ENCODE data around the gene SCFD2.
"Not testable (repeated sequence)": the region's sequence is repeated elsewhere in the genome, so short reads cannot be mapped to it uniquely, and the experiment has no call there.

Gene SCFD2

GRCh38 chr4:53189011-53189410, 176.8 kb downstream of the SCFD2 start:
- no peak for DNase-seq (ENCODE audit: low spot score)

- DNase-seq (ENCODE audit: low spot score), result no peak
These were observed 179.0 kb downstream of the SCFD2 start for GRCh38 chr4:53186714-53187358.

GRCh38 chr4:53185869-53186585, 179.8 kb downstream of the SCFD2 start:
- DNase-seq (ENCODE audit: low spot score), result no peak

GRCh38 chr4:53183754-53184153, 182.1 kb downstream of the SCFD2 start:
- no peak for DNase-seq (ENCODE audit: low spot score)

GRCh38 chr4:53177751-53178150, 188.1 kb downstream of the SCFD2 start:
- not testable (repeated sequence) for DNase-seq (ENCODE audit: low spot score)

GRCh38 chr4:53175640-53176039, 190.2 kb downstream of the SCFD2 start:
- DNase-seq (ENCODE audit: low spot score), result no peak

GRCh38 chr4:53174823-53175222, 191.0 kb downstream of the SCFD2 start:
- DNase-seq (ENCODE audit: low spot score), result no peak

- no peak for DNase-seq (ENCODE audit: low spot score)
These were observed 192.3 kb downstream of the SCFD2 start for GRCh38 chr4:53173576-53173975.

- DNase-seq (ENCODE audit: low spot score), result no peak
These were observed 194.1 kb downstream of the SCFD2 start for GRCh38 chr4:53171797-53172196.

GRCh38 chr4:53169695-53170617, 195.9 kb downstream of the SCFD2 start:
- no peak for DNase-seq (ENCODE audit: low spot score)

- DNase-seq (ENCODE audit: low spot score), result no peak
These were observed 197.6 kb downstream of the SCFD2 start for GRCh38 chr4:53168228-53168627.

GRCh38 chr4:53162969-53163368, 202.9 kb downstream of the SCFD2 start:
- DNase-seq (ENCODE audit: low spot score), result no peak

- DNase-seq (ENCODE audit: low spot score), result no peak
These were observed 204.0 kb downstream of the SCFD2 start for GRCh38 chr4:53161787-53162433.

- DNase-seq (ENCODE audit: low spot score), result no peak
These were observed 204.6 kb downstream of the SCFD2 start for GRCh38 chr4:53161051-53161786.

- no peak for DNase-seq (ENCODE audit: low spot score)
These were observed 209.0 kb downstream of the SCFD2 start for GRCh38 chr4:53156896-53157295.

- no peak for DNase-seq (ENCODE audit: low spot score)
These were observed 213.4 kb downstream of the SCFD2 start for GRCh38 chr4:53152467-53152866.

GRCh38 chr4:53151489-53151788, 214.4 kb downstream of the SCFD2 start:
- no peak for DNase-seq (ENCODE audit: low spot score)

GRCh38 chr4:53150631-53151488, 215.0 kb downstream of the SCFD2 start:
- DNase-seq (ENCODE audit: low spot score), result no peak

GRCh38 chr4:53147711-53148110, 218.2 kb downstream of the SCFD2 start:
- no peak for DNase-seq (ENCODE audit: low spot score)

GRCh38 chr4:53147197-53147596, 218.7 kb downstream of the SCFD2 start:
- no peak for DNase-seq (ENCODE audit: low spot score)

GRCh38 chr4:53141308-53141707, 224.6 kb downstream of the SCFD2 start:
- no peak for DNase-seq (ENCODE audit: low spot score)

Data from hematopoietic multipotent progenitor cell treated with erythropoietin and hydrocortisone succinate and interleukin-3 and kit ligand, for 15 days (in vitro differentiated cells).